LNCaP clone FGC (cell line): ENCODE results near the gene AHCTF1.
"Not testable (repeated sequence)": the region's sequence is repeated elsewhere in the genome, so short reads cannot be mapped to it uniquely, and the experiment has no call there.

Experiments
- DNase-seq: peaks from one replicate; pipeline ENCODE4 v3.0.0-alpha.2; 2011; ENCODE audit warnings: low read depth
- H3K4me3 ChIP-seq: 2 replicates; pipeline ENCODE4 v1.5.1; 2011; ENCODE audit warnings: mild to moderate bottlenecking, low read depth, low read length, control low read depth
- TF ChIP-seq, protein P1 (sequence below): IDR thresholded peaks from 2 replicates; pipeline ENCODE4 v1.5.1; 2012; ENCODE audit warnings: mild to moderate bottlenecking; ENCODE audit not compliant: control insufficient read depth, insufficient read depth; ENCODE audit errors: extremely low read depth

Gene AHCTF1

GRCh38 chr1:246921481-246921880 is 10.3 kb downstream of the AHCTF1 start:
- H3K4me3 ChIP-seq, result no peak overlapping the region
- TF ChIP-seq, protein P1, sequence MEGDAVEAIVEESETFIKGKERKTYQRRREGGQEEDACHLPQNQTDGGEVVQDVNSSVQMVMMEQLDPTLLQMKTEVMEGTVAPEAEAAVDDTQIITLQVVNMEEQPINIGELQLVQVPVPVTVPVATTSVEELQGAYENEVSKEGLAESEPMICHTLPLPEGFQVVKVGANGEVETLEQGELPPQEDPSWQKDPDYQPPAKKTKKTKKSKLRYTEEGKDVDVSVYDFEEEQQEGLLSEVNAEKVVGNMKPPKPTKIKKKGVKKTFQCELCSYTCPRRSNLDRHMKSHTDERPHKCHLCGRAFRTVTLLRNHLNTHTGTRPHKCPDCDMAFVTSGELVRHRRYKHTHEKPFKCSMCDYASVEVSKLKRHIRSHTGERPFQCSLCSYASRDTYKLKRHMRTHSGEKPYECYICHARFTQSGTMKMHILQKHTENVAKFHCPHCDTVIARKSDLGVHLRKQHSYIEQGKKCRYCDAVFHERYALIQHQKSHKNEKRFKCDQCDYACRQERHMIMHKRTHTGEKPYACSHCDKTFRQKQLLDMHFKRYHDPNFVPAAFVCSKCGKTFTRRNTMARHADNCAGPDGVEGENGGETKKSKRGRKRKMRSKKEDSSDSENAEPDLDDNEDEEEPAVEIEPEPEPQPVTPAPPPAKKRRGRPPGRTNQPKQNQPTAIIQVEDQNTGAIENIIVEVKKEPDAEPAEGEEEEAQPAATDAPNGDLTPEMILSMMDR, result no peak
- DNase-seq, result no peak

GRCh38 chr1:246919902-246920301 is 11.8 kb downstream of the AHCTF1 start:
- no peak for DNase-seq
- TF ChIP-seq, protein P1, result no peak
- no peak overlapping the region for H3K4me3 ChIP-seq

DNA sequence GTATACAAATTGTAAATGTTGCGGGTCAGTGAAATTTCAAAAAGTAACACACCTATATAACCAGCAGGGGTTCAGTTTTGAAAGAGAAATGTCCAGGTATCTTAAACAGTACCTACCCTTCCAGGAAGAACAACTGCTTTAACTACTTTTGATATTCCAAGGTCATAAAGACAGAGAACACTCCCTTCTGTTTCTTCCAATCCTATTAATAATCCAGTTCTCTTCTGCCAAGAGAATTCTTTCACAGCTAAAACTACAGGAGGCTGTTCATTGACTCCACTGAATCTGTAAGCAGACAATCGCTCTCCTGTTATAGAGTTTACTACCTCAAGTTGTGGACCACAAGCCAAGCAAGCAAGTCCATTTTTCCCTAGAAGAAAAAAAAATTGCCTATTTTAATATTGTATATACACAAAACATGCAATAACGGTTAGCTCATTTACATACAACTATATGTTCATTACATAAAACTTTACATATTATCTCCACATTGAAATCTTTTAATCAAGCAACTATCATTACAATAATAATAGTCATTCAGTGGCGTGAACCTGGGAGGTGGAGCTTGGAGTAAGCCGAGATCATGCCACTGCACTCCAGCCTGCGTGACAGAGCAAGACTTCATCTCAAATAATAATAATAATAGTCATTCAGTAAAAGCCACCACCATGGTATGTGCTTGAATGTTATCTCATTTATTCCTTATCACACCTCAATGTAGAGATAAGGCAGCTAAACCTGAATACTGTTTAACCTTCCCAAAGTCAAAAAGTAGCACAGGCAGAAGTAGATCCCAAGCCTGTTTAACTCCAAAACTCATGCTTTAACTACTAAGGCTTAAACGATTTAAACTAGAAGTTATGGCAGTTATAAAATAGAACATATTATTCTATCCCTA is 15.5 kb downstream of the AHCTF1 start:
- not testable (repeated sequence) for DNase-seq, H3K4me3 ChIP-seq

- no peak for DNase-seq
- TF ChIP-seq, protein P1, result peak; percentile 56
These were observed 24.3 kb downstream of the AHCTF1 start for GRCh38 chr1:246907472-246907871.

DNA sequence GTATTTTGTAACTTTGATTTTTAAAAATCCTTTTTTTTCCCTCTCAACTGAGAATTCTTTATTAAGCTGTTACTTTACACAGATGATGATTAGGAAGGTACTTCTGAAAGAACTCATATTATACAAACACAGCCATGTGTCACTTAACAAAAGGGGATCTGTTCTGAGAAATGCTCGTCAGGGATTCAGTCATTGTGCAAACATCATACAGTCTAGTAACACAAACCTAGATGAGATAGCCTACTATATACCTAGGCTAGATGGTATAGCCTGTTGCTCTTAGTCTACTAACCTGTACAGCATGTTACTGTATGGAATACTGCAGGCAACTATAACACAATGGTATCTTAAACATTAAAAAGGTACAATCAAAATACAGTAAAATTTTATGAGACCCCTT is 24.9 kb downstream of the AHCTF1 start:
- TF ChIP-seq, protein P1, result no peak
- no peak for DNase-seq

More at GRCh38 chr1:246907472-246907871, 24.3 kb downstream of the AHCTF1 start:
- no peak overlapping the region for H3K4me3 ChIP-seq

DNA sequence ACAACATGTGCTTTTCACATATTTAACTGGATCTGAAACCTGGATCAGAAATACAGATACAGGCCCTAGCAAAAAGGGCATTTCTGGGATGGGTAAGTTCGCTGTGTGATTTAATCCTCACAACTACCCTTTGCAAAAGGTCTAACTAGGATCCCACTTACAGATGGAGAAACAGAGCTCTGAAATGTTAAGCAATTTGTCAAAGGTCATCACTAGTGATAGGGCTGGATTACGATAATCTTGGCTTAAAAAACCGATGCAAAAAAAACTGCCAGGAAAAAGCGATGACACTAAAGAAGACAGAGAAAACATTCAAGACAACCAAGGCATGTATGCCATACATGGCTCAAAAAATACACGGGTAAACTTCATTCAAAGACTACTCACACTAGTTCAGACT is 29.9 kb downstream of the AHCTF1 start:
- DNase-seq, result no peak
- TF ChIP-seq, protein P1, result no peak
- H3K4me3 ChIP-seq, result no peak overlapping the region

More for the DNA sequence above, 24.9 kb downstream of the AHCTF1 start:
- H3K4me3 ChIP-seq, result no peak overlapping the region

DNA sequence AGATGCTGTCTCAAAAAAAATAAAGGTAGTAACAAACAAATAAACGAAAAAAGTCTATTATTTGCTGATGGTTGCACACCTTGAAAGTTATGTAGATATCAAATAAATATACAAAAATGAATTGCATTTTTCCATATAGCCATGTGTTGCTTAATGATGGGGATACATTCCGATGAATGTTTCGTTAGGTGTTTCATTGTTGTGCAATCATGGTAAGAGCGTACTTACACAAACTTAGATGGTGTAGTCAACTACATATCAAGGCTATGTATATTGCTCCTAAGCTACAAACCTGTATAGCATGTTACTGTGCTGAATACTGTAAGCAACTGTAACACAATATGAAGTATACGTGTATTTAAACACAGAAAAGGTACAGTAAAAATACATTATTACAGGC is 34.4 kb downstream of the AHCTF1 start:
- TF ChIP-seq, protein P1, result no peak
- DNase-seq, result no peak
- no peak overlapping the region for H3K4me3 ChIP-seq
